Measurements from ENCODE around the gene CAMK2G.
"Not testable (repeated sequence)": the region's sequence is repeated elsewhere in the genome, so short reads cannot be mapped to it uniquely, and the experiment has no call there.

Gene CAMK2G

DNA sequence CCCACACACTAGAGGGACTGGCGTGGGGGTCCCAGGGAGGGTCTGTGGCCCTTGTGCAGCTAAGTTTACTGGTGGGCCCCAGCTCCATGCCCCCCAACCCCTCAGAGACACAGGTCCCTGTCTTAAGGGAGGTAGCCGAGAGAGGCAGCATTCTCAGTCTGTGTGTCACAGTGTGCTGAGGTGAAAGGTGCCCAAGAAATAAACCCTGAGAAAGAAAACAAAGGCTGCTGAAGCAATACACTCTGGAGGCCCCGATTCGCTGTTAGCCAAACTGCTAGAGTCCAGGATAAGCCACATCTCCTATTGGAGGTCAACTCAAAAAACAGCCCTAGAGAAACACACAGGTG is 34.3 kb downstream of the CAMK2G start:
- no peak for DNase-seq (ENCODE audit: low read depth)

- no peak for DNase-seq (ENCODE audit: low read depth)
These were observed 34.9 kb downstream of the CAMK2G start for GRCh38 chr10:73839276-73839966.

GRCh38 chr10:73838827-73839226 is 35.5 kb downstream of the CAMK2G start:
- no peak for DNase-seq (ENCODE audit: low read depth)

DNA sequence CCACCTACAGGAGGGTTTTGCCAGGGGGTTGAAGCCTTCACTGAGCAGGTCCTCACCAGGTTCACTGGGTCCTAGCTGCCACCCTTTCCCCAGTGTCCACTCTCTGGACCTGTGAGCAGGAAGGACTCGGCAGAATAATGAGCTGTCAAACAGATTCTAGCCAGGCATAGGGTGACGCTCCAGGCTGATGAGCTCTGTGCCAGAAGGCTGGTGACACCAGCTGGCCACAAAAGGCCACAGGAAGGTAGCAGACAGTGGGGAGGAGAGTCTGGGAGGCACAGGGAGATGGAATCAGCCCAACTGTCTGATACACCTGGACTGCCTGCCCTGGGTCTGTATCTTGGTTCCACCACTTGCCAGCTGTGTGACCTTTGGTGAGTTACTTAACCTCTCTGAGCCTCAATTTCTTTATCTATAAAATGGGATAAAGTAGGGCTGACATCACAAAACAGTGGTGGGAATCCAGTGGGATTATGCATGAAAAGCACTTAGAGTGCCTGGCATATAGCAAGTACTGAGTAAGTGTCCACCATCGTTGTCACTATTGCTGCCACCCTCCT is 36.3 kb downstream of the CAMK2G start:
- DNase-seq (ENCODE audit: low read depth): no peak

DNA sequence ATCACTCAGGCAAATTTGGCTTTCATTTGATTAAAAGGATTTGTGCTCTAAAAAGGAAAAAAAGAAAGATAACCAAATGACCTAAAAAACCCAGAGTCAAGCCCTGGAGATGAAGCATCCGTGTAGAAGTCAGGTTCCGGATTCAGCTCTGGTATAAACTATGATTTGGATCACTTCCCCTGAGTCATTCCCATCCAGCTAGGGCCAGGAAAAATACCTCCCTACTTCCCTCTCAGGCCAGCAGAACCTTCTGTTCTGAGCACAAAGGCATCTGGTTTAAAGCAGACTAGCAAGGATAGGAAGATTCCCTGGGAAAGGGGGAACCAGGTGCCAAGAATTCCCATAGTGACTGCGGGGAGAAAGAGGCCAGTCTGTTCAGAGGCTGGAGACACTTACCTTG is 37.3 kb downstream of the CAMK2G start:
- DNase-seq (ENCODE audit: low read depth): no peak

DNA sequence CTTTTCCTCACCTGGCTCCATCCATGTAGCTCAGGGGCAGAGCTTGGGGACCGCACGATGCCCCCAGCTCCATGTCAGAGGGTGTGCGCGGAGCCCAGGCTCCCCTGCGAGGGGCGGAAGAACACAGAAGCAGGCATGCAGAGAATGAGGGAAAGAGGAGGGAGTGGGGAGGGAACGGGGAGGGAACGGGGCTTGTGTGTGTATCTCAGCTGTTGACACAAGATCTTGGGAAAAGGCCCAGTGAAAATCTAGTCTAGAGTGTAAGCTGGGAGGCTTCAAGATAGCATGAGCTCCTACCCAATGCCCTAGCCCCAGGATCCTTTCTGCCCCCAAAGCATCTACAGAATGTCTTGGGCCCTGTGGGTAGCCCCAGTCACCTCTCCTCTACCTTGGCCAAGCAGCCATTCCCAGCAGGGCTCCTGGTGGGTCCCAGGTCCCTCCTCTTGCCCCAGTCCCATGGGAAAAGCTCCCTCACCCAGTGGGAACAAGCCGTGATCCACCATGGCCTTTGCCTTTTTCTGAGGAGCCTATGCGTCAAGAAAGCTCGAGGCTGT is 37.9 kb downstream of the CAMK2G start:
- DNase-seq (ENCODE audit: low read depth): no peak

DNA sequence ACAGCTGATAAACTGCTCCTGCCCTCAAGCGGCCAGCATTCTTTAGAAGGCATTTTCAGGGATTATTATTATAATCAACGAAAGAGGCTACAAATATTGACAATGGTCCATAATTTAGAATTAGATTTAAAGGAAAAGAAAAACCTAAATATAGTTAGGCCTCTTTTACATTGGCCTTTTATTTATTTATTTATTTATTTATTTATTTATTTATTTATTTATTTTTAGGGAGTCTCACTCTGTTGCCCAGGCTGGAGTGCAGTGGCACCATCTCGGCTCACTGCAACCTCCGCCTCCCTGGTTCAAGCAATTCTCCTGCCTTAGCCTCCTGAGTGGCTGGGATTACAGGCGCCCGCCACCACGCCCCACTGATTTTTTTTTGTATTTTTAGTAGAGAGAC is 45.3 kb downstream of the CAMK2G start:
- DNase-seq (ENCODE audit: low read depth): not testable (repeated sequence)

GRCh38 chr10:73828161-73828560 is 46.2 kb downstream of the CAMK2G start:
- DNase-seq (ENCODE audit: low read depth): no peak

GRCh38 chr10:73827346-73828089 is 46.8 kb downstream of the CAMK2G start:
- no peak for DNase-seq (ENCODE audit: low read depth)

DNA sequence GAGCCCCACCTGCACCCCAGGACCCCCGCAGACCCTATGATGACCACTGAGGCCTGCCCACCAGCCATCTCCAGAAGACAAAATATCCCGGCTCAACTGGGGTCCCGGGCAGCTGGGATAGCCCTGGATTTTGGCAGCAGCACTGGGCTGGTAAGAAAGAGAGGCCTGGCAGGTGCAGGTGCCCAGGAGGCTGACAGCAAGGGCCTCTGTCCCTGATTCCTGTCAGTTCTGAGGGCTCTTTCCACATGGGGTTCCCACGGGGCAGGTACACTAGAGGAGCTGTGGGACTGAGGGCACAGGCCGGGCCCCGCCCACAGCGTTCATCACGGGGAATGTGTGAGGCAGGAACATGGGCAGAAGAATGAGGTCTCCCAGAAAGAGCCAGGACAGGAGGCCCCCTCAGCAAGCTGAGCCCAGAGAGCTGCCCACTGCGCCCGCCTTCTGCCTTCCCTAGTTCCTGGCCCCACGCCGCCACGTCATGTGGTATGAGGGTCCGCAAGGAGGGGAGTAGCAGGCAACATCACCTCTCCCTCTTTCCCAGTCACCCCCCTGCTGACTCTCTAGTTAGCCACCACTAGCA is 50.1 kb downstream of the CAMK2G start:
- DNase-seq (ENCODE audit: low read depth): no peak

DNA sequence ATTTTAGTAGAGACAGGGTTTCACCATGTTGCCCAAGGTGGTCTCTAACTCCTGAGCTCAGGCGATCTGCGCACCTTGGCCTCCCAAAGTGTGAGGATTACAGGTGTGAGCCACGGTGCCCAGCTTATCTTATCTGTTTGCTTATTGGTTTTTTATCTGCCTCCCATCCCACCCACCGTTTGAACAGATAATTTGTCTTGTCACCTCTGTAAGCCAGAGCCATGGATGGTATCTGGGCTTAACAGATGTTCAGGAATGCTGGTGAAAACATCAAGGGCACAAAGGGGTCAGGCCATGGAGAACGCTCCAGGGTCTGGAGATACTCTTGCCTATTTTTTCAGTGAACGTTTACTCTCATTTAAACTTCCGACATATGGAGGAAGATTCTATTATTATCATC is 51.0 kb downstream of the CAMK2G start:
- no peak for DNase-seq (ENCODE audit: low read depth)

GRCh38 chr10:73819513-73820093 is 54.8 kb downstream of the CAMK2G start:
- no peak for DNase-seq (ENCODE audit: low read depth)

GRCh38 chr10:73819081-73819480 is 55.3 kb downstream of the CAMK2G start:
- no peak for DNase-seq (ENCODE audit: low read depth)

DNA sequence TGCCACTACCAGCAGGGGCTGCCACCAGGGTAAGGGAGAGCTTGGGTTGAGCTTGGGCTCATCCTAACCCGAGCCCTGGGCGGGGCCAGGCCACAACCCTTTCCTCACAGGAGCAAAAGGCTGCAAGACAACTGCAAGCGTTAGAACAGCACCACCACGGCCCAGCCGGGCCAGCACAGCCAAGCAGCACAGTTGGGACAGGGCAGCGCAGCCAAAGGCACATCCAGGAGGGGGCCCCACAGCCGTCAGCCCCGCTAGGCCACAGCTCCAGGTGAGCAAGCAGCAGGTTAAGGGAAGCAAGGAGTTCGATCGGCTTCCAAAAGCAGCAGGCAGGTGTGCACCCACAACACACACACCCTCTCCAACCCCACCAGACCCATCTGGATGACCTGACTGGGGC is 56.0 kb downstream of the CAMK2G start:
- no peak for DNase-seq (ENCODE audit: low read depth)

DNA sequence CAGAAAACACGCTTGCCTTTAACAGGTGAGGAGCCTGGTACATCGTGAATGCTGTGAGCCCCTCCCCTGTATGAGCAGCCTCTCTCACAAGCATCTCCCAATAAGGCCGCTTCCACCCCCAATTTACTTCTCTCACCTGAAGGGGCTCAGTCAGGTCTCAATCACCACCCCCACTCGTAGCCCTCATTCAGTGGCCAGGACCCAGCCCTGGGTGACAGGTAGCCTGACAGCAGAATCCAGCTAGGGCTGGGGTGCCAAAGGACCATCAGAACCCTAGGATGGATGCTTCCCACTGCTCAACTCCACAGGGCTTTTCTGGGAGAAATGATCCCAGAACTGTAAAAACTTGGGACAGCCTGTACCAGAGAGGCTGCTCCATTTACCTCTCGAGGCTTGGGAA is 56.5 kb downstream of the CAMK2G start:
- DNase-seq (ENCODE audit: low read depth): no peak

DNA sequence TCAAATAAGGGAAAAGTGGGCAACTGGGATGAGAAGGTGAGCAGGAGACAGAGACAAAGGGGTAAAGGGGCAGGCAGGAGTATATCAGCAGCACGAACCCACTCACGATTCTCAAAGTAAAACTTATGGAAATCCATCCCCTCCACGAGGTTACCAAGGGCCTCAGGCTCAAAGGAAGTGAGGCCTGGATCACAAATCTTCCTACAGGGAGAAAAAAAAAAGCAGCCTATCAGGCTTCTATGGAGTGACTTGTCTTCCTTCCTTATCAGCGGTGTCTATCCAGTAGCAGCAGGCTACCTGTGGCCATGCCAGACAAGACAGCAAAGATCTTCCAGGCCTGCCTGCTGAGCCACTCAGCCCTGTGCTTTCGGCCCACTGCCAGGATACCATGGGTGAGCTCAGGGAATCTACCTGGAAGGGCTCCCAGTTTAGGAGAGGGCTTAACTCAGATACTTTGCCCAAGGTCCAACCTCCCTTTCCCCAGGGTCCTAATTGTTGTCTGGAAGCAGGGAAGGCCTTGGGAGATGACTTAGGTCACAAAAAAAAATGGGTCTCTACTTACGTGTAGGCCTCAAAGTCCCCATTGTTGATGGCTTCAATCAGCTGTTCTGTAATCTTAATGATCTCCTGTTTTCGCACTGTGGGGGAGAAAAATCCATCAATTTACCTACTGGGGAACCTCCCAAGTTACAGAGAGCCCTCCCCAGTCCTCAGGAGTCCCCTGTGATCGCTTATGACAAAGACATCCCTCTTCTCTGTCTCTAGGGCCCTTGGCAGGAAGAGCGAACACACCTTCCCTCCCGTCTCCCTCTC is 57.2 kb downstream of the CAMK2G start:
- DNase-seq (ENCODE audit: low read depth): no peak

DNA sequence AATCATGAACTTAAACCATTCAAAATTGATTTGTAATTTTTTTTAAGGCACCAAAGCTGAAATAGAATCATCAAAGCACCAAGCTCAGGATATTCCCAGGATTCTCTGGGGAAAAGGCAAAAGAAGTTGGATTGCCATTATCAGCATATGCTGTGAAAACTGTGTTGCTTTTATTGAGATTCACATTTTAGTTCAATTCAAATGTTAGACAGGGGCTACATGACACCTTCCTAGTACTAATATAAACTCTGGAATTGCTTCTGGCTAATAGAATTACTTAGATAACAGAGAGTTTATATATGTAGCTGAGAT is 58.7 kb downstream of the CAMK2G start:
- no peak for DNase-seq (ENCODE audit: low read depth)

GRCh38 chr10:73814896-73815718 is 59.2 kb downstream of the CAMK2G start:
- DNase-seq (ENCODE audit: low read depth): no peak

DNA sequence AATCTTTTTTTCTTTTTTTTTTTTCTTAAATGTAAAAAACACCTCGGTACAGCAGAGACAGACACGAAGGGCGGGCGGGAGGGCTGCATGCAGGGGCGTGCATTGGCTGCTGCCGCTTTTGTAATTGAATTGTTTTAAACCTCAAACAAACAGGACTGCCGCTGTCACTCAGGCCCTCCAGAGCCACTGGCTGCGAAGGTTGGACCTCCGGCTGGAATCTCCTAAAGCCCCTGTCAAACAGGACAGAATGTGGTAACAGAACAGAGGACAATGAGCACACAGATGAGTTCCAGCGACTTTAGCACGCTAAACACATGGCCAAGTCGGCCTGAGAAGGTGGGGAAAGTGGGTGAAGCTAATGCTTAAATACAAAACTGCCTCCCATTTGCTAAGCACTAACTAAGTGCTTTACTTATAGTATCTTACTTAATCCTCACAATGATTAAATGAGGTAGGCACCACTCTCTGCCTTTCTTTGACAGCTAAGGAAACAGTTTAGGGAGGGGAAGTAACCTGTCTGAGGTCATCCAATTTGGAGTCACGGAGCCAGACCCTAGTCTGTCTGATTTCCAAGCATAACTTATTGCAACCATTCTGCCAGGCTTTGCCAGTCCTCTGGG is 60.0 kb downstream of the CAMK2G start:
- DNase-seq (ENCODE audit: low read depth): no peak

GRCh38 chr10:73813333-73813732 is 61.0 kb downstream of the CAMK2G start:
- DNase-seq (ENCODE audit: low read depth): no peak

DNA sequence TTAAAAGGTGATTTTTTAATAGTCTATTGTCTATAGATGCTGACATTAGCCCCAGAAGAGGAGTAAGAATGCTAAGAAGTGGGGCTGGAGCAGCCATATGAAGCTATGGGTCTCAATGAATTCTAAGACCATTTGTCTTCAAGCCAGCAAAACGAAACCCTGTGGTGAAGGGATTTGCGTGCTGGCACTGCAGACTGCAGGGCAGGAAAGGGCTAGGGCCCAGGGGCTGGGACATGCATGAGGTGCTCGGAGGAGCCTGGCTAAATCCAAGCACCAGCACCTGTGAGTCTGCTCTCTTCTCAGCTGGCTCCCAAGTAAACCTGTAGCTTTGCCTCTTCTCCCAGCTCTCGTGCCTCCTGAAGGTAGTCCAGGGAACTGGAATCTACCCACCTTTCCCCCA is 61.7 kb downstream of the CAMK2G start:
- DNase-seq (ENCODE audit: low read depth): no peak
